A172 (cell line): ENCODE measurements around the gene TNNC2. TPM values are rescaled to one million over a fixed set of nuclear protein-coding genes. Genes with fewer than 3 reads are reported as not detected.
"Not testable (repeated sequence)": the region's sequence is repeated elsewhere in the genome, so short reads cannot be mapped to it uniquely, and the experiment has no call there.

ENCODE experiments used
- DNase-seq: peaks from one replicate; pipeline ENCODE4 v3.0.0-alpha.2; 2015; ENCODE audit warnings: low spot score
- total RNA-seq: library from RNA; depleted of rRNA; stranded (reverse); fragments of >200 nt; shearing (Covaris generic); gene quantifications from 2 replicates; pipeline ENCODE4 v1.2.3, GENCODE V29; 2014

TNNC2 gene
- total RNA-seq, 1 experiment from 2014 or later = not detected

- peak; percentile 34 for DNase-seq
Observed at GRCh38 chr20:45822857-45823256, 4.3 kb downstream of the TNNC2 start.

GRCh38 chr20:45821947-45822346 lies 5.2 kb downstream of the TNNC2 start:
- no peak for DNase-seq

GRCh38 chr20:45819466-45819865 lies 7.6 kb downstream of the TNNC2 start:
- DNase-seq = no peak

GRCh38 chr20:45818239-45818638 lies 8.9 kb downstream of the TNNC2 start:
- no peak for DNase-seq

- peak; percentile 70 for DNase-seq
Observed at GRCh38 chr20:45817376-45818194, 9.5 kb downstream of the TNNC2 start.

- no peak for DNase-seq
Observed at GRCh38 chr20:45816951-45817350, 10.2 kb downstream of the TNNC2 start.

- DNase-seq = no peak
Observed at GRCh38 chr20:45814314-45814713, 12.8 kb downstream of the TNNC2 start.

GRCh38 chr20:45813489-45813888 lies 13.6 kb downstream of the TNNC2 start:
- DNase-seq = no peak

- no peak for DNase-seq
Observed at GRCh38 chr20:45813006-45813340, 14.1 kb downstream of the TNNC2 start.

GRCh38 chr20:45812157-45813005 lies 14.7 kb downstream of the TNNC2 start, which contains the start of gene UBE2C:
TSS of gene UBE2C (plus strand) at chr20:45812644. CDS start at chr20:45812696, 52 bp downstream.
- peak; percentile 100 for DNase-seq

GRCh38 chr20:45810191-45810970 lies 16.7 kb downstream of the TNNC2 start:
- DNase-seq = no peak

GRCh38 chr20:45801851-45802250 lies 25.3 kb downstream of the TNNC2 start:
- DNase-seq = no peak

- peak; percentile 72 for DNase-seq
Observed at GRCh38 chr20:45798935-45799642, 28.0 kb downstream of the TNNC2 start.

- DNase-seq = not testable (repeated sequence)
Observed at GRCh38 chr20:45797955-45798354, 29.2 kb downstream of the TNNC2 start.

- DNase-seq = not testable (repeated sequence)
Observed at GRCh38 chr20:45797510-45797909, 29.6 kb downstream of the TNNC2 start.

- DNase-seq = no peak
Observed at GRCh38 chr20:45796337-45797065, 30.6 kb downstream of the TNNC2 start.

GRCh38 chr20:45792317-45793118 lies 34.6 kb downstream of the TNNC2 start:
- DNase-seq = no peak

GRCh38 chr20:45788351-45788750 lies 38.8 kb downstream of the TNNC2 start:
- DNase-seq = no peak

- no peak for DNase-seq
Observed at GRCh38 chr20:45783656-45784294, 43.3 kb downstream of the TNNC2 start.
